Chondrocyte (in vitro differentiated cells): ENCODE measurements around the gene SWSAP1. TPM values are rescaled to one million over a fixed set of nuclear protein-coding genes. Genes with fewer than 3 reads are reported as not detected.

ENCODE experiments used
- DNase-seq: peaks from one replicate; pipeline ENCODE4 v3.0.0; 2021; ENCODE audit warnings: mixed read lengths, low spot score
- H3K27ac Mint-ChIP-seq: one replicate; pipeline ENCODE4 v1.8.0; 2021; ENCODE audit warnings: mild to moderate bottlenecking, moderate library complexity, mixed read lengths; ENCODE audit not compliant: unreplicated experiment
- H3K27me3 Mint-ChIP-seq: 2 replicates; pipeline ENCODE4 v1.8.0; 2021; ENCODE audit warnings: low read depth, mixed read lengths
- H3K36me3 Mint-ChIP-seq: 2 replicates; pipeline ENCODE4 v1.8.0; 2021; ENCODE audit warnings: low read depth, mixed read lengths
- H3K4me1 Mint-ChIP-seq: 2 replicates; pipeline ENCODE4 v1.8.0; 2021; ENCODE audit warnings: low read depth, mild to moderate bottlenecking, mixed read lengths
- H3K4me3 Mint-ChIP-seq: one replicate; pipeline ENCODE4 v1.8.0; 2021; ENCODE audit warnings: mild to moderate bottlenecking, moderate library complexity, mixed read lengths; ENCODE audit not compliant: unreplicated experiment
- H3K9me3 Mint-ChIP-seq: 2 replicates; pipeline ENCODE4 v1.8.0; 2021; ENCODE audit warnings: low read depth, mixed read lengths
- total RNA-seq: library from RNA; stranded (reverse); gene quantifications from 3 replicates; pipeline ENCODE4 v1.2.1, GENCODE V29; 2021
- TF ChIP-seq, protein P1 (sequence below): fragments of 200-600 bp; sonication (generic); IDR thresholded peaks from 2 replicates; pipeline ENCODE4 v1.5.0; 2021; ENCODE audit warnings: antibody characterized with exemption, mild to moderate bottlenecking, moderate library complexity

Gene SWSAP1
- total RNA-seq, 1 donor from 2014 or later = 1.1 TPM

DNA sequence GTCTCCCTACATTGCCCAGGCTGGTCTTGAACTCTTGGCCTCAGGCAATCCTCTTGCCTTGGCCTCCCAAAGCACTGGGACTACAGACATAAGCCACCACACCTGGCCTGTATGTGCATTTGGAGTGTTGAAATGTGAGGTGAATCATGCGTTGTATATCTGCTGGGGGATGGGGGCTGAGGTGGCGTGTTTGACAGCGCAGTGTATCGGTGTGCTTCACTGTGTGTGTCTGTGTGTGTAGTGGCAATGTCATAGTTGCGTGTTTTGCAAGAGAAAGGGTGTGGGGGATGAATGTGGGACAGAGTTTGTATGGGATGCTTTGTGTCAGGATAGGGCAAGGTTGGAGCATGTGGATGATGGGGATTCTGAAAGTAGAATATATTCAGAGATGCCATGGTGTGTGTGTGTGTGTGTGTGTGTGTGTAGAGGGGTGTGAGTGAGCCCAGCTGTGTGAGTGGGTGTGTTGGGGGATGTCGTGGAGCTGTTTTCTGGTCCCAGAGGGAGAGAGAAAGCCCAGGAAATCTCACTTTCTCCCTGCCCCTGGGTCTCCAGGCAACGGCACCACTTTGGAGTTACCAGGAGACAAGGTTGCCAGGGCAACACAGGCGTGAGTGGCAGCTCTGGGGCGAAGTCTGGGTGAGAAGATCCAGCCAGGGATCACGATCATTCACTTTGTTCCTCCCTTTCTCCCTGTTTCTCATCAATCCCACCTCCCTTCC lies 1.1 kb upstream of the SWSAP1 start:
- TF ChIP-seq, protein P1, sequence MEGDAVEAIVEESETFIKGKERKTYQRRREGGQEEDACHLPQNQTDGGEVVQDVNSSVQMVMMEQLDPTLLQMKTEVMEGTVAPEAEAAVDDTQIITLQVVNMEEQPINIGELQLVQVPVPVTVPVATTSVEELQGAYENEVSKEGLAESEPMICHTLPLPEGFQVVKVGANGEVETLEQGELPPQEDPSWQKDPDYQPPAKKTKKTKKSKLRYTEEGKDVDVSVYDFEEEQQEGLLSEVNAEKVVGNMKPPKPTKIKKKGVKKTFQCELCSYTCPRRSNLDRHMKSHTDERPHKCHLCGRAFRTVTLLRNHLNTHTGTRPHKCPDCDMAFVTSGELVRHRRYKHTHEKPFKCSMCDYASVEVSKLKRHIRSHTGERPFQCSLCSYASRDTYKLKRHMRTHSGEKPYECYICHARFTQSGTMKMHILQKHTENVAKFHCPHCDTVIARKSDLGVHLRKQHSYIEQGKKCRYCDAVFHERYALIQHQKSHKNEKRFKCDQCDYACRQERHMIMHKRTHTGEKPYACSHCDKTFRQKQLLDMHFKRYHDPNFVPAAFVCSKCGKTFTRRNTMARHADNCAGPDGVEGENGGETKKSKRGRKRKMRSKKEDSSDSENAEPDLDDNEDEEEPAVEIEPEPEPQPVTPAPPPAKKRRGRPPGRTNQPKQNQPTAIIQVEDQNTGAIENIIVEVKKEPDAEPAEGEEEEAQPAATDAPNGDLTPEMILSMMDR = no peak
- Mint-ChIP-seq H3K27ac (no peak overlapping the region), H3K27me3 (no peaks in the 10 kb centered on the region), H3K36me3 (no peaks in the 10 kb centered on the region), H3K9me3 (no peaks in the 10 kb centered on the region), H3K4me3 (no peak overlapping the region), H3K4me1 (peaks cover 22% of the 10 kb centered on the region)
- DNase-seq = no peak

DNA sequence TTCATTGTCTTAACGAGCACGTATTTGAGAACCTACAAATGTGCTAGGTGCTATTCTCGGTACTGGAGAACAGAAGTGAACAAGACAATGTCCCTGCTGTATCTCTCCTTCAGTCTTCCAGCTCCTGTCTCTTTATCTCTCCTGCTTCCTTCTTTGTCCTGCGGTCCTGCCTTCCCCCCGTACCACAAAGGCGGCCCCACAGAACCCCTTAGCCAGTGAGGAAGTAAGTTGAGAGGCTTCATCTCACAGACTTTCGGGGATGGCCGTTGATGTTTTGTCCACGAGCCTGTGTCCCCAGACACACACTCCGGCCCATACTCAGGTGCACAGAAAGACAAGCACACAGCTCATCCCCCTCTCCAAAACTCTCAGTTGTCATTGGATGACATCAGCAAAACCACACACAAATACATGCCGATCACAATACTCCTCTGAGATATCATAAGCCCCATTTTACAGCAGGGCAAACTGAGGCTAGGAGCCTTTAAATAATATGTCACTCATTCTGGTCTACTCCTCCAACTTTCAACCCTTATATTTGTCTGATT lies 507 bp upstream of the SWSAP1 start:
- TF ChIP-seq, protein P1 = no peak
- Mint-ChIP-seq H3K27me3 (no peaks in the 10 kb centered on the region), H3K27ac (peak overlapping the region; percentile 8), H3K4me3 (no peak overlapping the region), H3K9me3 (no peaks in the 10 kb centered on the region), H3K4me1 (peaks cover 28% of the 10 kb centered on the region), H3K36me3 (no peaks in the 10 kb centered on the region)
- DNase-seq = no peak

GRCh38 chr19:11375143-11375948 lies 880 bp downstream of the SWSAP1 start:
- peaks cover 37% of the 10 kb centered on the region for H3K4me1 Mint-ChIP-seq
- no peak overlapping the region for H3K27ac Mint-ChIP-seq
- no peak overlapping the region for H3K4me3 Mint-ChIP-seq
- no peaks in the 10 kb centered on the region for H3K27me3 Mint-ChIP-seq
- no peaks in the 10 kb centered on the region for H3K9me3 Mint-ChIP-seq
- TF ChIP-seq, protein P1 = no peak
- H3K36me3 Mint-ChIP-seq = no peaks in the 10 kb centered on the region
- no peak for DNase-seq

DNA sequence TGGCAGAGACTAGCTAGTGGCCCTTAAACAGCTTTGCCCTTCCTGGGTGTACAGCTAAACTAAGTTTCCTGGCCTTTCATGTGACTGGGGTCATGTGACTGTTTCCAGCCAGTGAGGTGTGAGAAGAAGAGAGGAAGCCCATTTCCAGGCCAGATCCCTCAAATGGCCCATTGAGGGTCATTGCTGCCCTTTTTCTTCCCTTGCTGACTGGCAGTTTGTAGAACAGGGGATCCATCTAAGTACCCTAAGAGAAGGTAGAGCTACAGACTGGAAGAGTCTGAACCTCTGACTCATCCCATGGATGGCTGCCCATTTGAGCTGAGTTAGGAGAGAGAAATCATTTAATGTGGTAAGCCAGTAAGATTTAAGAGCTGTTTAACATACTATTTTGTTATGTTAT lies 2.8 kb downstream of the SWSAP1 start:
- peaks cover 50% of the 10 kb centered on the region for H3K4me1 Mint-ChIP-seq
- H3K9me3 Mint-ChIP-seq = no peaks in the 10 kb centered on the region
- H3K27ac Mint-ChIP-seq = peak overlapping the region; percentile 93
- peaks cover 7% of the 10 kb centered on the region for H3K27me3 Mint-ChIP-seq
- TF ChIP-seq, protein P1 = no peak
- no peak overlapping the region for H3K4me3 Mint-ChIP-seq
- DNase-seq = no peak
- H3K36me3 Mint-ChIP-seq = no peaks in the 10 kb centered on the region

GRCh38 chr19:11377756-11378155 lies 3.3 kb downstream of the SWSAP1 start:
- H3K27ac Mint-ChIP-seq = peak overlapping the region; percentile 87
- no peaks in the 10 kb centered on the region for H3K36me3 Mint-ChIP-seq
- no peak for DNase-seq
- H3K4me3 Mint-ChIP-seq = no peak overlapping the region
- TF ChIP-seq, protein P1 = no peak
- H3K9me3 Mint-ChIP-seq = no peaks in the 10 kb centered on the region
- peaks cover 52% of the 10 kb centered on the region for H3K4me1 Mint-ChIP-seq
- peaks cover 9% of the 10 kb centered on the region for H3K27me3 Mint-ChIP-seq
